NCI-H2227 (cell line): Measurements from ENCODE around the gene ANO1.

Experiments used
- DNase-seq: peaks from one replicate; lab custom pipeline; 2025; ENCODE audit not compliant: unreplicated experiment; lab: John Stamatoyannopoulos, UW

The ANO1 gene

DNA sequence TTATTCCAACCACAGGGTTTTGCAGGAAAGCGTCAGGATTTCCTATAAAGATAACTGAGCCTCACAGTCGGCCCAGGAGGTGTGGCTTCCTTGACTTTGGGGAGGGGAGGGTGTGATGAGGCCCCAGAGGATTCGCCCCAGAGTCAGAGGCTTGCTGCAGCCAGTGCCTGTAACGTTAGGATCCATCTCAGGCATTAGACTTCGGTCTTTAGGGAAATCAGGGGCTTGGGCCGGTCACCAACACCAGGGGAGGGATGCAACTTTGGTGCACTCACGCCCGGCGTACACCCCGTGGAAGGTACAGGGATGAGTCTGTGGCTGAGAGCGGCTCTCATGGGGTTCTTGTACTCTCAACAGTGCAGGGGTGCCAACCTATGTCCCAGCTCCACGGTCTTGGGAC lies 5.7 kb upstream of the ANO1 start:
- no peak for DNase-seq

DNA sequence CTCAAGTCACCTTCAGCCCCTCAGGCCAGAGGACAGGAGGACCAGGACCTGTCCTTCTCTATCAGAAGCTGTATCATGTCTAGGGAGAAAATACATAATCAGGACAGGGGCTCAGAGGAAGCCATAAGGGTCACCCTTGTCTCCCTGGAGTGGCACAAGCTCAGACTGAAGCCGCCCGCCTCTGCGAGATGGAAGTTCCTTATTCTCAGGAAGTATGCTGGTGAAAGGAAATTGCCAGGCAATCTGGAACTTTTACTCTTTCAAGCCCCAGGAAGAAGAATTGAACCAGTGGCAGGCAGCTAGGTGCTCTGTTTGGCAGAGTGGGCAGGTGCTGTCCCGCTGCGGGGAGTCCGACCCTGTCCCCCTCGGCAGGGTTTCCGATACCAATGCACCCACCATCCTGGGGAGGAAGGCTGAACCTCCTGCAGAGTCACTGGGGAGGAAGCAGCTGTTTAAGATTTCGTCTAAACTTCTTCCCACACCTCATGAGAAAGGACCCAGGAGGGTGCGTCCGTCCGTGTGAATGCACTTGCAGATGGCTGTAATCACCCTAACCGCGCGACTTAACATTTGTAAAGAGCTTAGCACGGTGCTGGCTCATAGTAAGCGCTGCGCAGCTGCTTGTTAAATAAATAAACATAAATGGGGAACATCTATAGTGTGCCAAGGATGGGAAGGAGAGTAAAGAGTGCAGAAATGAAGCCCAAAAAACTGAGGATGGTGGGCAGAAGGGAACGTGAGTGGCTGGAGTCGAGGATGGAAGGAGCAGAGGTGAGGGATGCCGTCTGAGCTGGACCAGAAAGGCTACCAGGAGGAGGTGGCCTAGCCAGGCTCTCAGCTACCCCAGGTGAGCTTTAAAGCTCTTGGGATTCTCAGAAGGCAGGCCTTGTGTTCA lies 5.0 kb upstream of the ANO1 start:
- DNase-seq: no peak

DNA sequence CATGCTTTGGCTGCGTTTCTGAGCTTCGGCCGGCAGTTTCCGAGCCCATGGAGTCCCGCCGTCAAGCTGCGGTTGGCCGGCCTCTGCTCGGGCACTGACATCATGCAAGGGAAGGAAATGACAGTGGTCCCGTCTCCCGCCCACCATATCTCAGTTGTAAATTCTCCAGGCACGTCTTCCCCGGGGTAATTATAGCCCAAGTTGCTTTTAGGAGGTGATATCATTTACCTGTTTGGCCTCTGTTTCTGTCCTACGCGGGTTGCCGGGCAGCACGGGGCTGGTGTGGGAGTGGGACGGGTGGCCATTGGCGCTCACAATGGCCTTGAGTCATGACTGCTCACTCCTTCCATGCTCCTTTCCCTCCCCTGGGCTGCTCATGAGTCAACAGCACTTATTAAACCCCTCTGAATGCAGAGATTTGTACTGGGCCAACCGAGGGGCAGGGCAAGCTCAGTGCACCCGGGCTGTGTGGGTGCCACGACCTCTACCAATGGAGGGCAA lies 4.2 kb upstream of the ANO1 start:
- DNase-seq: no peak

DNA sequence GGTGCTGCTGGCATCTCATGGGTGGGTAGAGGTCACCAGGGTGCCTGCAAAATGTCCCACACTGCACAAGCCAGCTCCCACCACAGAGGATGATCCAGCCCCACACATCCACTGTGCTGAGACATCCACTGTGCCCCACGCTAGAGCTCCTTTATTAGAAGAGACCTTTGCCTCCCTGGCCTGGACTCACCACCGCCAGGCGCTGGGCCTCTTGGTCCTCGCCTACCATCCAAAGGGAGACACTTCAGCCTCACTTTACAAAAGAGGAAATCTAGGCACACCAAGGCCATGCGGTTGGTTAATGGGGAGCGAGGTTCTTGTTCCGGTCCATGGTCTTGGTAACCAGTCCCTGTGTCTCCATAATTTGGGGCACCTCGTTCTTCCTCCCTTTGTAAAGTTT lies 3.4 kb upstream of the ANO1 start:
- no peak for DNase-seq

DNA sequence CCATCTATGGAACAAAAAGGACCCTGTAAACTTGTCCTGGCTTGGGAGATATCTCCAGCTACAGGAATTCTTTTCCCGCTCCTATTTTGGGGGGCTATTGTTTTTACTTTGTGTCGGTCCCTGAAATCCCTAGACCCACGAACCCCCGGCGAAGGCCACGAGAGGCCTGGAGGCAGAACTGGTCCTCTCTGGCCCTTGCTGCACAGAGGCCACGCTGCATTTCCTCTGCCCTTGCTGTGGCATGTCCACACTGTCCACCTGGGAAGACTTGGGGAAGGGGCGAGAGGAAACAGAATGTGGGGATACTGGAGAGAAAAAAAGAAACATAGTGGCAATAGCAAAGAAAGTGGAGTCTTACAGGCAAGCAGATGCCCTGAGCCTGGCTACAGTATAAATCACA lies 2.3 kb upstream of the ANO1 start:
- no peak for DNase-seq

DNA sequence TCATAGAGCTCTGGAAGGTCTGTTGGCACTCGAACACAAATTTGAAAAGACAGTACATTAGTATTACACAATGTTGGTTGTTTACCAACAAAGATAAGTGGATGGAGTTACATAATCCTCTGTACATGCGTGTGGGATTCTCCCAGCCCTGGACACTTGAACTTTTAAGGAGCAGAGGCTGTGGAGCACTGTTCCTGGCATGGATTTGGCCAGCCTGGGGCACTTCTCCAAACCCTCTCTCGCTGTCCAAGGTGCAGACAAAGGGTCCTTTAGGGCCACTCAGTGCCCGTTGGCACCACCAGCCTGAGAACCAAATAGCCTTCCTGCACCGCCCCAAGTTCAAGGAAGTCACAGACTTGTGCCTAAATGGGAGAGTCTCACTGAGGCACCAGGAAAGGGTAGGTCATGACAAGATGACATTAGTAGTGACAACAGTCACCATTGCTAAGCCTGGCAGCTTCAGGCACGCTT lies 1.6 kb upstream of the ANO1 start:
- no peak for DNase-seq

DNA sequence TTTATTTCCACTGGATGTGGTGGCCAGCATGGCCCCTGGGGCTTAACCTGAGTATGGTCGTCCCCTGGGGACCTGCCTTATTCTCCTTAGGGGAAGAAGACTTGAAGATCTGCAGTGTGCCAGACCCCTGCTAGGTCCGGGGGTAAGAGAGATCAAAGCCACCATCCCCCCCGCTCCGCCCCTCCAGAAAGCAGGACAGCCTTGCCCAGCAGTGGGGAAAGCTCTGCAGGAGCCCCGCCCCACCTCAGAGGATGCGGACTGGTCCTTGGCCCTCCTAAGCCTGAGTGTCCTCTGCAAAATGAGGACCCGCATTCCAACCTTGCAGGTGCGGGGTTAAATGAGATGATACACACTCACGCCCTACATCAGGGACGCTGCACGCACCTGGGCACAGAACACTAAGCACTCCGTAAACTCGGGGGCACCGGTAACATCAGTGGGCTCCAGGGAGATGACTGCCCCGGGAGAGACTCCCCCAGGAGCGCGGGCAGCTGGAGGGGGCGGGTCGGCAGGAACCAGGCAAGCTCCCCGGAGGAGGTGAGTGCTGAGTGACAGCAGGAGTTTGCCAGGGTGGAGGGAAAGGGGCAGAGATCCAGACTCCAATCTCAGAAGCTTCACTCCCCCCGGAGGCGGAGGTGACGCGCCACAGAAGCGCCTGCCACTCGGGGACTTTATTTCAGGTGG lies 564 bp upstream of the ANO1 start:
- DNase-seq: no peak

DNA sequence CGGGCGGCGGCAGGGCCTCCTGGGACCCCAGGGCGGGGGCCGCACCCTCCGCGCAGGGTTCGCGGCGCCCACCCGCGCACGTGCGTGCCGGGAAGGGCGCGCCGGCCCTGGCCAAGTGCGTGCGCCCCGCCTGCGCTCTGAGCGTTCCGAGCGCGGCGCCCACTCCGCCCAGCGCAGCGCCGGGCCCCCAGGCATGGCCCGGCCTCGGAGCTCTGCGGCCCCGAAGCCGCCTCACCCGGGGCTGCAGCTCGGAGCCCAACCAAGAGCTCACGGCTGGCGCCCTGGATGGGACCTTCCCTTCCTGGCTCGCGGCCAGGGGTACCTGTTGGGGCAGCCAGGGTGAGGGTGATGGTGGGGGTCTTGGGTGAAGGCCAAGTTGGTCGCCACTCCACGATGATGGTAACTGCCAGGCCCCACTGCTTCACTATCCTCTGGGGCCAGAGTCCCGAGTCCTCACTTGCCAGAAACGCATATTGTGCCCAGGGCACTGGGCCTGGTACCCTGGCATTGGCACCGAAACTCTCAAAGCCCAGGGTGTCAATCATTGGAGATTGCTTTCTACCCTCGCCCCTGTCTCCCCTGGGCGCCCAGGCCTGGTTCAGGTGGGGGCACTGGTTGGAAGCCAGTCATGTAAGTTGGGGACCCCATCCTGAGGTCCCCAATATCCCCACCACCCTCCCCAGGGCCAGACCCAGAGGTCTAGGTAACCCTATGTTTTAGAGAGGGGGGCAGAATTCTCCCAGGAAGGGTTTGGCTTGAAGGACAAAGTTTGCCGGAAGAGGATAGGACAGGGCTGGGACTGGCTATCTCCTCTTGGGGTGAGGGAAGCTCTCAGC lies 882 bp downstream of the ANO1 start:
- peak; percentile 21 for DNase-seq

DNA sequence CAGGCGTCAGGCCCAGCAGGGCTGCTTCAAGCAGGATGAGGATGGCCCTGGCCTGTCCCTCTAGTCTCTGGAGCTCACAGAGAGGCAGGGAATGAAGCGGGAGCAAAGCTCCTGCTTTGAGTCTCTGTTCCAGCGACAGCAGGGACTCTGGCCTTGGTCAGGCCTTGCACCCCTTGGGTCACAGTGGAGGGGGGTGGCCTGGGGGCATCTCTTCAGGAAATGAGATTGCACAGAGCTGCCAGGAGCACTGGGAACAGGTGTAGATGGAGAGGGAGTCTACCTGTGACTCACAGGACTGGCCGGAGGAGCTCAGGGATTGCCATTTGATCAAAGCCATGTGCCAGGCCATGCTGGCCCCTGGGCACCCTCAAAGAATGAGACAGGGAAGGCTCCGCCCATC lies 1.6 kb downstream of the ANO1 start:
- no peak for DNase-seq

DNA sequence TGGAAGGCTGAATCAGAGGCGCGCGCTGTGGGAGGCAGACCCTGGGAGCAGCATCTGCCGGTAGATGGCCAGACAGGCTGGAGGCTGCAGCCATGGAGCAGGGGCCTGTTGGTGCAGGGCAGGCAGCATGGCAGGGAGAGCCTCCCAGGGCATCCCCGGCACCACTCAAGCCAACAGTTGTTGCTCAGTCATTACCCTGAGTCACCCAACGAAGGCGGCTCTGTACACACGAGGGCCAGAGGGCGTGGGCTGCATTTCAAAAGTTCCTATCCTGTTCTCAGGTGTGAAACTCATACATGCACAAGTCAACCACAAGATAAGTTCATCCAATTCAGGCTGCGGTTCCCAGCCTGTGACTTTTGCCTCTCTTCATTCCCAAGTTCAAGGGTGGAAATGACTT lies 2.6 kb downstream of the ANO1 start:
- DNase-seq: no peak

DNA sequence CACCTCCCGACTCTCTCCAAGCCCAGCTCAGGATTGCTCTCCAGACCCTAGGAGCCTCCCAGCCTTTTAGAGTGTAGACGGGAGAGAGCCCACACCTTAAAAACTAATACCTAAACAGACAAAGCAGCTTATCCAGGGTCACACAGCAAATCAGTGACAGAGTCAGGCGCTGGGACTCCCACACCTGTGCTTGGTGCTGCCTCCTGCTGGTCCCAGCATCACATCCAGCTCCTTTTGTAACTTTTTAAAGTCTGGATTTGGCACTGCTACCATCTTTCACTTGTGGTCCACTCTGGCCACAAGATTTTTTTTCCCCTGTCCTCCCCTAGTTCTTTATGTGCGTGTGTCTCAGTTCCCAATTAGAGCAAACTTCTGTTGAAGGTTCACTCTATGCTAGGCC lies 4.7 kb downstream of the ANO1 start:
- no peak for DNase-seq

DNA sequence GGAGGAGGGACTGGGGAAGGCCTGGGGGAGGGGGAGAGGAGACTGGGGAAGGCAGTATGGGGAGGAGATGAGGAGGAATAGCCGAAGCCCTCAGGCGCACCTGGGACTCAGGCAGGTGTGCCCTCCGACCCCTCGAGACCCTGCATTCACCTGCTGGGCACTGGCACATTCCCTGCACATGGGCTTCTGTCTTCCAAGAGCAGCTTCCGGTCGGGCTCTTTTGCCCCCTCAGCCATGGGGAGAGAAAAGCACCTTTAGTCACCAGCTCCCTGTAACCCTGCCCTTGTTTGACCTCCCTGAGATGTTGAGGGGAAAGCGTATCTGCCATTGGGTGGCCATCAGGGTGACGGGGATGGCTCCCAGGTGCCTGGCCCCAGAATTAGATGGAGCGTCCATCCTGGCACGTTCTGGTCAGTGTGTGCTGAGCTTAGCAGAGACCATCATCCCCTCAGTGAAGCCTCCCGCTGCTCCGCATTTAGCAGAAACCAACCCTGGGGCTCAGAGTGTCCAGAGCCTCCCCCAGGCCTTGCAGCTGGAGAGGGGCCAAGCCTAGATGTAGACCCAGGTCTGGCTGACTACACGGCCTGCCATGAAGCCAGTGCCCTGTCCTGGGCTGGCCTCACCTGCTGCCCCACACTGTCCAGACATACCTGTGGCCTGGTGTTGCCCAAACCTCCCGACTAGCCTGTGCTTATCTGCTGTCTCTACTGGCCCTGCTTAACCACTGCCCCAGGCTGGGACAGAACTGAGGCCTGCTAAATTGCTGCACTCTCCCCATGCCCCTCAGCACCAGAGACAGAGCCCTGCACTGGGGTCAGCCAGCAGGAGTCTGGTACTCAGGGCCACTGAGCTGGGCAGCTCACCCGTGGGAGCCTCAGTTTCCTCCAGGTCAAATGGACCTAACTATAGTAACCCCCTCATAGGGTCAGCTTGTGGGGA lies 6.2 kb downstream of the ANO1 start:
- DNase-seq: no peak

DNA sequence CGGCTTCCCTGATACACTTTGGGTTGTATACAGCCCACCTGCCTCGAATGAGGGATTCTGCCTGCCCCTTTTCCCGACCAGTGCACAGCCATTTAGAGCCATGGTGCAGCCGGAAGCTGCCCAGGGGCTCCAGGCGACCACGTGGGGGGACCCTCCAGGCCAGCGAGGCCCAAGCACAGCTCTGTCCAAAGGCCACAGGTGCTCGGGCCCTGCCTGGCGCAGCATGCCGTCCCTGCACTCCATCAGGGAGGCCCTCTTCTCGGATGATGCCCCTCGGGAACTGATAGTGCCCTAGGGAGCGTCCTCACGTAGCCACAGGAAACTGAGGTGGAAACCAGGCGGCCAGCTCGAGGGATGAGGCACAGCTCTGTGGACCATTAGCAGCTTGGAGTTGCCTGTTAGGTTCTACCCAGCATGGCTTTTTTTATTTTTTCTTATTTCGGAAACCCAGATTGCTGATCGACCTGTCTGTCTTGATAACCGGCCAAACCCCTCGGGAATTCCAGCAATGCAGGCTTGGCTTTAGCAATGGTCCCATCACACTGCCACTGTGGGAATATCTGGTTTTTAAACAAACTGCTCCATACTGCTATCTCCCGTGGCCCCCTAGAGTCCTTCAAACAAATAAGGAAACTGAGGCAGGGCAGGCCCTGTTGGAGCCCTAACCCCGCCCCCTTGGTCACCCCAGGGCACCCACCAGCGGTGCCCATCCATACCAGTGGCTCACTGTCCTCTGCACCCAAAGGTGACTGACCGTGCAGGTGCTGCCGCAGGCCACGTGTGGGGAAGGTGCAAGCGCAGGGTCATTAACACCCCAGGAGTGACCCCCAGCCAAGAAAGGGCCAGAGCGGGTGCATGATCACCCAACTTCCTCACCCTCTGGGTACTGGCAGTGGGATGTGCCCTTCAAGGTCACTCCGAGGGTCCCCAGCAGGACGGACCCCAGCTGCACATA lies 8.0 kb downstream of the ANO1 start:
- no peak for DNase-seq

DNA sequence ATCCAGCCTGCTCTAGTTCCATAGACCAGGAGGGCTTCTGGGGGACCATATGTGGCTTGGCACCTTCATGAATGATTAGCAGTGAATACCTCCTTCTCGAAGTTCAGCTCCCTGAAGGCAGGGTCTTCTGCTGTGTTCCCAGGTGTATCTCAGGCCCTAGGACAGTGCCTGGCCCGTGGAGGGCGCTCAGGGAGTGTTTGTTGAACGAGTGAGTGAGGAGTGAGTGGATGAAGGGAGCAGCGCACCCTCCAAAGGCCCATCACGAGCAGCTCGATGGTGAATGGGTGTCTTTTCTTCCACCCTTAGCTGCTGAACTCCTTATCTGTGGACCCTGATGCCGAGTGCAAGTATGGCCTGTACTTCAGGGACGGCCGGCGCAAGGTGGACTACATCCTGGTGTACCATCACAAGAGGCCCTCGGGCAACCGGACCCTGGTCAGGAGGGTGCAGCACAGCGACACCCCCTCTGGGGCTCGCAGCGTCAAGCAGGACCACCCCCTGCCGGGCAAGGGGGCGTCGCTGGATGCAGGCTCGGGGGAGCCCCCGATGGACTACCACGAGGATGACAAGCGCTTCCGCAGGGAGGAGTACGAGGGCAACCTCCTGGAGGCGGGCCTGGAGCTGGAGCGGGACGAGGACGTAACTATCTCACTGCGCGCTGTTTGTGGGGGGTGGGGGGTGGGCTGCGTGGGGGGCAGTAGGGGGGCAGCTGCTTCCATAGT lies 9.5 kb downstream of the ANO1 start:
- no peak for DNase-seq

DNA sequence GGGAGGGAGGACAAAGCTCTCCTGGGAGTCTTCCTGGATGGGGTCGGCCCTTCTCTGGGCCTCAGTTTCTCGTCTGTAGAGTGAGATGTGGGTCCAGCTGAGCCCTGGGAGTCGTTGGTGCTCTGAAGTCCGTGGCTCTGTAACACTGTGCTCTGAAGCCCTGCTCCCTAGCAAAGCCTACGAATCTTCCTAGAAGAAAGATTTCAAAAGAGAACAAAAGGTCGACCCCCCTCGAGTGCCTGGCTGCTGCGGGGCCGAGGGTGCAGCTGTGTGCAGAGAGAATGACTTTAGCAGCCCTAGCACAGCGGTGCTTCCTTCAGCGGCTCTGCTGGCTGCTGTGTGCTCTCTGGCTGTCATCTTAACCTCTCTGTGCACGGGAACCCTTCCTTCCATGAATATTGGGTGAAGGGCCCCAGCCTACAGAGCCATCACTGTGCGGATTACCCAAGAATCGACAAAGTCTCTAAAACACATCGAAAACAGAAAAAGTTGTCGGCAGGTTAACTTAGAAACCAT lies 10.7 kb downstream of the ANO1 start:
- DNase-seq: no peak

DNA sequence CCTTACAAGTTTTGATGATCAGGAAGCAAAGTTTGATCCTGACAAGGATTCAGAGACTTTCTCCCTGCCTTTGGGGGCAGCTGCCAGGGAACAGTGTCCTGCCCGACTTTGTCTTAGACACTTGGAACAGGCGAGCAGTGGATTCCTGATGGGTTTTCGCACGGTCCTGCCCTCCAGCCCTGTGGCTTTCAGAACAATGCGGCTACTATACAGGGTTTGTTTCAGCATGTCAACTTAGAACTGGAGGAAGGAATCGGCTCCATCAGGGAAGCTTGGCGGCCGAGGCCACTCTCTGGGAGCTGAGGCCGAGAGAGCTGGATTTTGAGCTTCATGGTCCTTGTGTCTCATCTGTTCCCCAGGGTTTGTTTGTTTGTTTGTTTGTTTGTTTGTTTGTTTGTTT lies 11.5 kb downstream of the ANO1 start:
- no peak for DNase-seq

DNA sequence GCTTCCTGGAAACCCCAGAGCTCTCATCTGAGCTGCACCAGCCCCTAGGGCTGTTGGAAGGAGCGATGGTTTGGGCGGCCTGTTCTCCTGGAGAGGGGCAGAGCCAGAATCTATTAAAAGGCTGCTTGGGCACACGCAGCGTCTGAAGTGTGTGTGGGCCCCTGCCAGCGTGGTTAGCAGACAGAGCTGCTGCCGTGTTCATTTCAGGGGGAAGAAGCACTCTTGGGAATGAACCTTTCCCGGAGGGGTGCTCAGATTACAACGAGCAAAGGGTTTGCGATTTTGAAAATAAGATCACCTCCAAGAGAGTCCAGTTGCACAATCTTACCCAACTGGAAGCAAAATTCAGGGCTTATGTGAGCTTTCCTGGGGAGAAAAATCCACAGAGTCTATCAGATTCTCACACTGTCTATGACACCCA lies 12.9 kb downstream of the ANO1 start:
- DNase-seq: peak; percentile 25

DNA sequence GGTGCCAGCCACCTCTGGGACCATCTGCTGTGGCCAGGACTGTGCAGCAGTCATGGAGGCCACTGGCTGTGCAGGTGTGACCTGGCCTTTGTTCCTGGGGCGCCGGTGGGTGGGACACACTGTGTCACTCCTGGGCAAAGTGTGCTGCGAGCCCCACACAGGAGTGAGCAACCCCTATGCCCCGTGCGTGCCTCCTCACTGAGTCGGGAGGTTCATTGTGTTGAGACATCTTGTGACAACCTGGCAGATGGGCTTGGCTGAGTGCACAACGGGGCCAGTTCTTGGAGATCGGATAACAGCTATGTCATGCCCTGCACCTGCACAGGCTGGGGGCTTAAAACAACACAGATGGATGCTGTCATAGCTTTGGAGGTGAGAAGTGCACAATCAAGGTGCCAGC lies 13.5 kb downstream of the ANO1 start:
- DNase-seq: no peak
